ENCODE measurements around the gene ACAP1.

The ACAP1 gene

GRCh38 chr17:7326186-7326585 lies 10.1 kb upstream of the ACAP1 start:
- TF ChIP-seq, protein P1, sequence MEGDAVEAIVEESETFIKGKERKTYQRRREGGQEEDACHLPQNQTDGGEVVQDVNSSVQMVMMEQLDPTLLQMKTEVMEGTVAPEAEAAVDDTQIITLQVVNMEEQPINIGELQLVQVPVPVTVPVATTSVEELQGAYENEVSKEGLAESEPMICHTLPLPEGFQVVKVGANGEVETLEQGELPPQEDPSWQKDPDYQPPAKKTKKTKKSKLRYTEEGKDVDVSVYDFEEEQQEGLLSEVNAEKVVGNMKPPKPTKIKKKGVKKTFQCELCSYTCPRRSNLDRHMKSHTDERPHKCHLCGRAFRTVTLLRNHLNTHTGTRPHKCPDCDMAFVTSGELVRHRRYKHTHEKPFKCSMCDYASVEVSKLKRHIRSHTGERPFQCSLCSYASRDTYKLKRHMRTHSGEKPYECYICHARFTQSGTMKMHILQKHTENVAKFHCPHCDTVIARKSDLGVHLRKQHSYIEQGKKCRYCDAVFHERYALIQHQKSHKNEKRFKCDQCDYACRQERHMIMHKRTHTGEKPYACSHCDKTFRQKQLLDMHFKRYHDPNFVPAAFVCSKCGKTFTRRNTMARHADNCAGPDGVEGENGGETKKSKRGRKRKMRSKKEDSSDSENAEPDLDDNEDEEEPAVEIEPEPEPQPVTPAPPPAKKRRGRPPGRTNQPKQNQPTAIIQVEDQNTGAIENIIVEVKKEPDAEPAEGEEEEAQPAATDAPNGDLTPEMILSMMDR (IDR thresholded peaks at IDR 0.05; ENCODE audit: low read depth, low read length) = no peak
- TF ChIP-seq, protein P2, sequence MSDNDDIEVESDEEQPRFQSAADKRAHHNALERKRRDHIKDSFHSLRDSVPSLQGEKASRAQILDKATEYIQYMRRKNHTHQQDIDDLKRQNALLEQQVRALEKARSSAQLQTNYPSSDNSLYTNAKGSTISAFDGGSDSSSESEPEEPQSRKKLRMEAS (IDR thresholded peaks at IDR 0.05; ENCODE audit: low read depth, low read length) = no peak
- TF ChIP-seq MYC (IDR thresholded peaks at IDR 0.05; ENCODE audit: low read depth, low read length) (no peak), POLR2A (IDR thresholded peaks at IDR 0.05; ENCODE audit: extremely low read depth, insufficient read length) (no peak)
- H3K4me3 ChIP-seq (ENCODE audit: low read depth, low read length) = no peak overlapping the region
- DNase-seq (ENCODE audit: low read depth) = no peak

GRCh38 chr17:7327056-7327455 lies 9.3 kb upstream of the ACAP1 start:
- TF ChIP-seq, protein P1 (IDR thresholded peaks at IDR 0.05; ENCODE audit: low read depth, low read length) = no peak
- TF ChIP-seq MYC (IDR thresholded peaks at IDR 0.05; ENCODE audit: low read depth, low read length) = no peak
- TF ChIP-seq, protein P2 (IDR thresholded peaks at IDR 0.05; ENCODE audit: low read depth, low read length) = no peak
- DNase-seq (ENCODE audit: low read depth) = no peak
- H3K4me3 ChIP-seq (ENCODE audit: low read depth, low read length) = no peak overlapping the region

DNA sequence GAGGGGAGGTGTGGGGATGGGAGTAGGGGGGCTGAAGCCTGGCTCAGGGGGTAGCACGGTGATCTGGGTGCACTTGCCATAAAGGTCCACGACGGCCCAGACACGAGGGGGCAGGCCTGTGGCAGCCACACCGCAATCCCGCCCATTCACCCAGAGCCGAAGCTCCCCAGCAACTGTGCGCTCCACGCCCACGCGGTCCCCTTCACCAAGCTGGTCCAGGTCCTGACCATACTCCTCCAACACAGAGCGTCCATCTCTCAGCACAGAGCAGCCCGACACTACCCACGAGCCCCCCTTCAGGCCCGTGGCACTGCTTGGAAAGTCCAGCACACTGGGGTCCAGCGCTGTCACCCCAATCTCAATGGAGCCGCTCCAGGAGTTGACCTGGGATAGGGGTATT lies 8.8 kb upstream of the ACAP1 start:
- TF ChIP-seq, protein P2 (IDR thresholded peaks at IDR 0.05; ENCODE audit: low read depth, low read length) = no peak
- TF ChIP-seq POLR2A (IDR thresholded peaks at IDR 0.05; ENCODE audit: extremely low read depth, insufficient read length) (no peak), MYC (IDR thresholded peaks at IDR 0.05; ENCODE audit: low read depth, low read length) (no peak)
- TF ChIP-seq, protein P1 (IDR thresholded peaks at IDR 0.05; ENCODE audit: low read depth, low read length) = no peak
- H3K4me3 ChIP-seq (ENCODE audit: low read depth, low read length) = peak overlapping the region; percentile 90
- DNase-seq (ENCODE audit: low read depth) = no peak

DNA sequence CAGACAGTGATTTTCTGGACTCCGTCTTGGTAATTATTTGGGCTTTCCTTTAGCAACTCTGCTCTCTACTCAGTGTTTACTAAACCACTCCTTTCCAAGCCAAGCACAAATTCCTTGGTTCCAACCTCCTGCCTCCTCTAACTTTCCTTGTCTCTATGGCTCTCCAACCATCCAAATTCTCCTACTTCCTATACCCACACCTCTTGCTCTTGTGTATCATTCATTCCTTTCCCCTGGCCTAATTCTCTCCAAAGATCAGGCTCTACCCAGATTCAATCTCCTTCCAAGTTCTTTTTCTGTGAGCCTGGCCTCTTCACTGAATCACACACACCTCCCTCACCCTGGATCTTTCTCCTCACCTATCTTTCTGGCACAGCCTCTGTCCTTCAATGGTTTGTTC lies 8.3 kb upstream of the ACAP1 start:
- TF ChIP-seq MYC (IDR thresholded peaks at IDR 0.05; ENCODE audit: low read depth, low read length) (no peak), POLR2A (IDR thresholded peaks at IDR 0.05; ENCODE audit: extremely low read depth, insufficient read length) (no peak)
- TF ChIP-seq, protein P1 (IDR thresholded peaks at IDR 0.05; ENCODE audit: low read depth, low read length) = no peak
- TF ChIP-seq, protein P2 (IDR thresholded peaks at IDR 0.05; ENCODE audit: low read depth, low read length) = no peak
- no peak for DNase-seq (ENCODE audit: low read depth)
- peak overlapping the region; percentile 90 for H3K4me3 ChIP-seq (ENCODE audit: low read depth, low read length)

DNA sequence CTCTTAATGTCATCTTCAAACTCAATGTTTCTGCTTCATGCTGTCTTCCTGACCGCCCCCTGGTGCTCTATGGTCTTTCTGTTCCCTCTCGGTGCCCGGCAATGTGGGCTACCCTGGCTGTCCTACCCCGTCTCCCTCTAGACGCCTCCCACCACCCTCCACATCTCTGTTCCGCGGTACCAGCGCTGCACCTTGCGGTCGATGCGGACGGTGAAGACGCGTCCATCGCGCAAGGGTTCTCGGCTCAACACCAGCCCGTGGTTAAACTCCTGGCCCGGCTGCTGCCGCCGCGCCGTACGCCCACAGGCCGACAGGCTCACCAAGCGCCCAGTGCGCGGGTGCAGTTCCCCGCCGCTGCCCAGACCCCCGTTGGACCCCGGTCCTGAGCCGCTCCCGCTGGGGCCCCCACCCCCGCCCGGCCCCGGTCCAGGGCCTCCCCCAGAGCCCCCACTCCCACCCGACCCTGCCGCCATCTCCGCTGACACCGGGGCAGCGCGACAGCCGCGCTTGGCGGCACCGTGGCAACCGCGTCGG lies 7.4 kb upstream of the ACAP1 start, which contains the start of gene NEURL4:
TSS of gene NEURL4 (minus strand) at position 496 of the 534 bp plus-strand sequence. CDS start at position 473, 23 bp downstream.
- no peak for DNase-seq (ENCODE audit: low read depth)
- TF ChIP-seq, protein P1 (IDR thresholded peaks at IDR 0.05; ENCODE audit: low read depth, low read length) = no peak
- TF ChIP-seq POLR2A (IDR thresholded peaks at IDR 0.05; ENCODE audit: extremely low read depth, insufficient read length) (no peak), MYC (IDR thresholded peaks at IDR 0.05; ENCODE audit: low read depth, low read length) (no peak)
- TF ChIP-seq, protein P2 (IDR thresholded peaks at IDR 0.05; ENCODE audit: low read depth, low read length) = no peak
- peak within 1 kb of the TSS; percentile 90 for H3K4me3 ChIP-seq (ENCODE audit: low read depth, low read length)
